C4-2B (cell line): ENCODE data around the gene CASP10.

Experiments used
- CTCF ChIP-seq: fragments of 450-650 bp; conservative IDR thresholded peaks from 2 replicates; pipeline ENCODE4 v1.5.1; 2017; ENCODE audit warnings: mild to moderate bottlenecking
- ZFX ChIP-seq: fragments of 450-650 bp; IDR thresholded peaks from 2 replicates; pipeline ENCODE4 v1.6.1; 2017

GRCh38 chr2:201261906-201262305, 79.0 kb downstream of the CASP10 start:
- TF ChIP-seq CTCF (no peak), ZFX (no peak)
